Measurements from ENCODE around the gene RAD23B.

Gene RAD23B

GRCh38 chr9:107337676-107338590 lies 54.9 kb downstream of the RAD23B start:
- no peak for FAIRE-seq

- no peak for FAIRE-seq
These were observed 56.0 kb downstream of the RAD23B start for GRCh38 chr9:107338911-107339659.

- FAIRE-seq, result no peak
These were observed 58.0 kb downstream of the RAD23B start for GRCh38 chr9:107340920-107341632.

- FAIRE-seq, result no peak
These were observed 59.5 kb downstream of the RAD23B start for GRCh38 chr9:107342476-107343161.

GRCh38 chr9:107345327-107345726 lies 62.2 kb downstream of the RAD23B start:
- no peak for FAIRE-seq

- FAIRE-seq, result no peak
These were observed 65.8 kb downstream of the RAD23B start for GRCh38 chr9:107348836-107349235.

- FAIRE-seq, result no peak
These were observed 67.4 kb downstream of the RAD23B start for GRCh38 chr9:107350443-107350842.

GRCh38 chr9:107351382-107352045 lies 68.4 kb downstream of the RAD23B start:
- no peak for FAIRE-seq

GRCh38 chr9:107355394-107355793 lies 72.3 kb downstream of the RAD23B start:
- no peak for FAIRE-seq

GRCh38 chr9:107358986-107359385 lies 75.9 kb downstream of the RAD23B start:
- FAIRE-seq, result no peak

GRCh38 chr9:107360098-107360497 lies 77.0 kb downstream of the RAD23B start:
- no peak for FAIRE-seq

- no peak for FAIRE-seq
These were observed 78.7 kb downstream of the RAD23B start for GRCh38 chr9:107361816-107362215.

GRCh38 chr9:107363516-107364152 lies 80.6 kb downstream of the RAD23B start:
- no peak for FAIRE-seq

GRCh38 chr9:107367727-107368502 lies 84.8 kb downstream of the RAD23B start:
- no peak for FAIRE-seq

GRCh38 chr9:107368696-107369095 lies 85.6 kb downstream of the RAD23B start:
- FAIRE-seq, result no peak

- FAIRE-seq, result no peak
These were observed 90.7 kb downstream of the RAD23B start for GRCh38 chr9:107373809-107374208.

GRCh38 chr9:107375001-107375400 lies 91.9 kb downstream of the RAD23B start:
- FAIRE-seq, result no peak

- no peak for FAIRE-seq
These were observed 92.7 kb downstream of the RAD23B start for GRCh38 chr9:107375651-107376369.

- FAIRE-seq, result no peak
These were observed 94.9 kb downstream of the RAD23B start for GRCh38 chr9:107378006-107378405.

All from TTC549 (cell line).